Hepatocyte (in vitro differentiated cells): ENCODE data around the gene HNMT.

Experiments used
- CTCF ChIP-seq: fragments of 200-600 bp; sonication (generic); IDR thresholded peaks from 2 replicates; pipeline ENCODE4 v1.5.1; 2016; ENCODE audit warnings: antibody characterized with exemption, mild to moderate bottlenecking; ENCODE audit not compliant: poor library complexity
- EZH2 ChIP-seq: fragments of 200-600 bp; sonication (generic); IDR thresholded peaks from 2 replicates; pipeline ENCODE4 v1.6.1; 2016; ENCODE audit warnings: antibody characterized with exemption, mild to moderate bottlenecking, borderline replicate concordance
- EZH2phosphoT487 ChIP-seq: fragments of 200-600 bp; sonication (generic); IDR thresholded peaks from one replicate; pipeline ENCODE4 v1.6.1; 2018; ENCODE audit warnings: antibody characterized with exemption, mild to moderate bottlenecking, low read depth, moderate library complexity; ENCODE audit not compliant: unreplicated experiment, severe bottlenecking

GRCh38 chr2:138021154-138021553, 56.9 kb downstream of the HNMT start:
- no peak for TF ChIP-seq CTCF
- TF ChIP-seq EZH2: no peak
- TF ChIP-seq EZH2phosphoT487: no peak
